ENCODE results near the gene KIF26A. TPM values are rescaled to one million over a fixed set of nuclear protein-coding genes. Genes with fewer than 3 reads are reported as not detected.

The KIF26A gene
- polyA plus RNA-seq, 6 donors from 2014 or later = not detected

- ATAC-seq (ENCODE audit: low read depth in 2 of 2) = no peak
- H3K27me3 Mint-ChIP-seq = peaks cover 19 to 65% (median 53%) of the 10 kb centered on the region in 3 donors
- no peak for DNase-seq
- H3K4me3 Mint-ChIP-seq = peak overlapping the region in 2 of 8 donors; percentile 41 to 45
- no peak overlapping the region for H3K27ac Mint-ChIP-seq
- peaks cover 0 to 7% of the 10 kb centered on the region in 2 donors for H3K36me3 Mint-ChIP-seq
- H3K4me1 Mint-ChIP-seq = peaks cover 0 to 7% (median 0%) of the 10 kb centered on the region in 3 donors
- H3K9me3 Mint-ChIP-seq = peaks cover 4 to 16% (median 7%) of the 10 kb centered on the region in 7 donors
These were observed 18.7 kb upstream of the KIF26A start for GRCh38 chr14:104119488-104120251.

- ATAC-seq (ENCODE audit: low read depth in 2 of 2) = no peak
- Mint-ChIP-seq H3K4me3 (no peak overlapping the region), H3K36me3 (peaks cover 4 to 13% of the 10 kb centered on the region in 2 donors), H3K4me1 (peaks cover 0 to 7% (median 0%) of the 10 kb centered on the region in 3 donors), H3K9me3 (peaks cover 8 to 22% (median 12%) of the 10 kb centered on the region in 7 donors), H3K27me3 (peaks cover 15 to 58% (median 46%) of the 10 kb centered on the region in 3 donors), H3K27ac (no peak overlapping the region)
- DNase-seq = no peak
These were observed 18.1 kb upstream of the KIF26A start for GRCh38 chr14:104120281-104120741.

GRCh38 chr14:104121142-104121541 lies 17.2 kb upstream of the KIF26A start:
- Mint-ChIP-seq H3K27ac (no peak overlapping the region), H3K4me3 (no peak overlapping the region), H3K27me3 (peaks cover 15 to 50% (median 38%) of the 10 kb centered on the region in 3 donors), H3K4me1 (peaks cover 0 to 2% (median 0%) of the 10 kb centered on the region in 3 donors), H3K9me3 (peaks cover 8 to 31% (median 17%) of the 10 kb centered on the region in 7 donors), H3K36me3 (peaks cover 5 to 15% of the 10 kb centered on the region in 2 donors)
- ATAC-seq (ENCODE audit: low read depth in 2 of 2) = no peak
- DNase-seq = no peak

GRCh38 chr14:104123879-104124278 lies 14.5 kb upstream of the KIF26A start:
- H3K27ac Mint-ChIP-seq = peak overlapping the region in 1 of 6 donors; percentile 44
- DNase-seq = no peak
- no peaks in the 10 kb centered on the region for H3K4me1 Mint-ChIP-seq
- H3K36me3 Mint-ChIP-seq = peaks cover 16 to 35% of the 10 kb centered on the region in 2 donors
- peaks cover 17 to 54% (median 48%) of the 10 kb centered on the region in 3 donors for H3K27me3 Mint-ChIP-seq
- no peak overlapping the region for H3K4me3 Mint-ChIP-seq
- ATAC-seq (ENCODE audit: low read depth in 2 of 2) = no peak
- peaks cover 18 to 49% (median 25%) of the 10 kb centered on the region in 7 donors for H3K9me3 Mint-ChIP-seq

- ATAC-seq (ENCODE audit: low read depth in 2 of 2) (no peak), DNase-seq (no peak)
- Mint-ChIP-seq H3K9me3 (peaks cover 26 to 61% (median 35%) of the 10 kb centered on the region in 7 donors), H3K27me3 (peaks cover 23 to 54% (median 48%) of the 10 kb centered on the region in 3 donors), H3K4me3 (no peak overlapping the region), H3K27ac (no peak overlapping the region), H3K36me3 (peaks cover 19 to 47% of the 10 kb centered on the region in 2 donors), H3K4me1 (no peaks in the 10 kb centered on the region)
These were observed 13.4 kb upstream of the KIF26A start for GRCh38 chr14:104125011-104125410.

- Mint-ChIP-seq H3K27me3 (peaks cover 21 to 57% (median 52%) of the 10 kb centered on the region in 3 donors), H3K4me3 (no peak overlapping the region), H3K4me1 (no peaks in the 10 kb centered on the region), H3K9me3 (peaks cover 29 to 66% (median 44%) of the 10 kb centered on the region in 7 donors), H3K36me3 (peaks cover 20 to 51% of the 10 kb centered on the region in 2 donors), H3K27ac (no peak overlapping the region)
- ATAC-seq (ENCODE audit: low read depth in 2 of 2) (no peak), DNase-seq (no peak)
These were observed 11.6 kb upstream of the KIF26A start for GRCh38 chr14:104126753-104127152.

GRCh38 chr14:104128981-104129380 lies 9.4 kb upstream of the KIF26A start:
- Mint-ChIP-seq H3K4me1 (no peaks in the 10 kb centered on the region), H3K36me3 (peaks cover 20 to 45% of the 10 kb centered on the region in 2 donors), H3K9me3 (peaks cover 25 to 63% (median 41%) of the 10 kb centered on the region in 7 donors), H3K27me3 (peaks cover 26 to 67% (median 60%) of the 10 kb centered on the region in 3 donors), H3K4me3 (no peak overlapping the region), H3K27ac (no peak overlapping the region)
- ATAC-seq (ENCODE audit: low read depth in 2 of 2) = no peak
- DNase-seq = no peak

- no peak overlapping the region for H3K4me3 Mint-ChIP-seq
- no peak overlapping the region for H3K27ac Mint-ChIP-seq
- peaks cover 29 to 73% (median 66%) of the 10 kb centered on the region in 3 donors for H3K27me3 Mint-ChIP-seq
- peaks cover 20 to 44% of the 10 kb centered on the region in 2 donors for H3K36me3 Mint-ChIP-seq
- H3K4me1 Mint-ChIP-seq = no peaks in the 10 kb centered on the region
- DNase-seq (no peak), ATAC-seq (ENCODE audit: low read depth in 2 of 2) (no peak)
- H3K9me3 Mint-ChIP-seq = peaks cover 23 to 60% (median 39%) of the 10 kb centered on the region in 7 donors
These were observed 8.8 kb upstream of the KIF26A start for GRCh38 chr14:104129556-104129955.

- peaks cover 4 to 7% (median 5%) of the 10 kb centered on the region in 3 donors for H3K4me1 Mint-ChIP-seq
- peak overlapping the region in 1 of 6 donors; percentile 70 for H3K27ac Mint-ChIP-seq
- ATAC-seq (ENCODE audit: low read depth in 2 of 2) (no peak), DNase-seq (no peak)
- H3K27me3 Mint-ChIP-seq = peaks cover 29 to 86% (median 80%) of the 10 kb centered on the region in 3 donors
- H3K36me3 Mint-ChIP-seq = peaks cover 15 to 36% of the 10 kb centered on the region in 2 donors
- H3K9me3 Mint-ChIP-seq = peaks cover 20 to 48% (median 35%) of the 10 kb centered on the region in 7 donors
- H3K4me3 Mint-ChIP-seq = no peak overlapping the region
These were observed 7.3 kb upstream of the KIF26A start for GRCh38 chr14:104130974-104131651.

GRCh38 chr14:104131968-104132732 lies 6.2 kb upstream of the KIF26A start:
- peaks cover 14 to 38% (median 26%) of the 10 kb centered on the region in 7 donors for H3K9me3 Mint-ChIP-seq
- DNase-seq (no peak), ATAC-seq (ENCODE audit: low read depth in 2 of 2) (no peak)
- H3K27me3 Mint-ChIP-seq = peaks cover 24 to 84% (median 81%) of the 10 kb centered on the region in 3 donors
- H3K4me1 Mint-ChIP-seq = peaks cover 10 to 11% (median 10%) of the 10 kb centered on the region in 3 donors
- H3K27ac Mint-ChIP-seq = no peak overlapping the region
- H3K4me3 Mint-ChIP-seq = peak overlapping the region in 2 of 8 donors; percentile 43 to 83
- H3K36me3 Mint-ChIP-seq = peaks cover 11 to 31% of the 10 kb centered on the region in 2 donors

- DNase-seq = no peak
These were observed 5.4 kb upstream of the KIF26A start for GRCh38 chr14:104132981-104133380.

GRCh38 chr14:104133496-104133895 lies 4.9 kb upstream of the KIF26A start:
- peaks cover 22 to 79% (median 72%) of the 10 kb centered on the region in 3 donors for H3K27me3 Mint-ChIP-seq

More at GRCh38 chr14:104132981-104133380, 5.4 kb upstream of the KIF26A start:
- Mint-ChIP-seq H3K36me3 (peaks cover 11 to 24% of the 10 kb centered on the region in 2 donors), H3K27ac (no peak overlapping the region), H3K4me1 (peaks cover 11 to 12% (median 11%) of the 10 kb centered on the region in 3 donors), H3K9me3 (peaks cover 12 to 31% (median 24%) of the 10 kb centered on the region in 7 donors), H3K4me3 (no peak overlapping the region), H3K27me3 (peaks cover 24 to 81% (median 77%) of the 10 kb centered on the region in 3 donors)
- ATAC-seq (ENCODE audit: low read depth in 2 of 2) = no peak

More at GRCh38 chr14:104133496-104133895, 4.9 kb upstream of the KIF26A start:
- Mint-ChIP-seq H3K27ac (no peak overlapping the region), H3K9me3 (peaks cover 12 to 30% (median 21%) of the 10 kb centered on the region in 7 donors), H3K4me1 (peaks cover 11 to 12% (median 11%) of the 10 kb centered on the region in 3 donors), H3K4me3 (no peak overlapping the region), H3K36me3 (peaks cover 8 to 19% of the 10 kb centered on the region in 2 donors)
- DNase-seq (no peak), ATAC-seq (ENCODE audit: low read depth in 2 of 2) (no peak)
